ENCODE data around the gene GNAS.

DNA sequence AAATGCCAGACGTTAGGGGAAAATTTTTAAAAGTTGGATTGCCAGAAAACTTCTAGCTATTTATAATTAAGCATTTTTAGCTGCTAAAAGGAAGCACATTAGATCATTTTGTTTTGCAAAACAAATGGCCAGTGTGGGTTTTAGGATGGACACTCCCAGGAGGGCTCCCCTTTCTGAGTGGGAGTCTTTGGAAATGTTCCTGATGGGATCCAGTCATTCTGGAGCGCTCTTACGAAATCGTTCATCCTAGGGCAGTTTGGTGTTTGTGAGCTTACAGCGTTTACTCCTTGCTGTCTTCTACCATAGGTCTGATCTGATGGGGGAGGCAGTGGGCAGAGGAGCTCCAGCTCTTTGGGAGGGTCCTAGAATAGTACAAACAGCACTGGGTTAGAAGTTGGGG is 14.7 kb downstream of the GNAS start:
- TF ChIP-seq, protein P1, sequence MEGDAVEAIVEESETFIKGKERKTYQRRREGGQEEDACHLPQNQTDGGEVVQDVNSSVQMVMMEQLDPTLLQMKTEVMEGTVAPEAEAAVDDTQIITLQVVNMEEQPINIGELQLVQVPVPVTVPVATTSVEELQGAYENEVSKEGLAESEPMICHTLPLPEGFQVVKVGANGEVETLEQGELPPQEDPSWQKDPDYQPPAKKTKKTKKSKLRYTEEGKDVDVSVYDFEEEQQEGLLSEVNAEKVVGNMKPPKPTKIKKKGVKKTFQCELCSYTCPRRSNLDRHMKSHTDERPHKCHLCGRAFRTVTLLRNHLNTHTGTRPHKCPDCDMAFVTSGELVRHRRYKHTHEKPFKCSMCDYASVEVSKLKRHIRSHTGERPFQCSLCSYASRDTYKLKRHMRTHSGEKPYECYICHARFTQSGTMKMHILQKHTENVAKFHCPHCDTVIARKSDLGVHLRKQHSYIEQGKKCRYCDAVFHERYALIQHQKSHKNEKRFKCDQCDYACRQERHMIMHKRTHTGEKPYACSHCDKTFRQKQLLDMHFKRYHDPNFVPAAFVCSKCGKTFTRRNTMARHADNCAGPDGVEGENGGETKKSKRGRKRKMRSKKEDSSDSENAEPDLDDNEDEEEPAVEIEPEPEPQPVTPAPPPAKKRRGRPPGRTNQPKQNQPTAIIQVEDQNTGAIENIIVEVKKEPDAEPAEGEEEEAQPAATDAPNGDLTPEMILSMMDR (IDR thresholded peaks at IDR 0.05; ENCODE audit: insufficient read depth, low read depth, low read length) = no peak
- TF ChIP-seq EZH2 (IDR thresholded peaks at IDR 0.05; ENCODE audit: insufficient read depth, low read length) = no peak
